Skin epidermis (tissue), 12 donors: ENCODE data around the gene TSC2.
A peak's percentile ranks its signal among the peaks of the same experiment; 100 is the strongest.

ENCODE experiments used
- H3K27ac ChIP-seq, 21 experiments: fragments of 200-600 bp; sonication (generic) in 11 of 21; one replicate each; pipeline ENCODE4 v1.5.0; 2020; ENCODE audit warnings: mild to moderate bottlenecking in 3 of 21, inconsistent platforms in 2 of 21, moderate library complexity in 2 of 21
- H3K4me3 ChIP-seq, 7 experiments: fragments of 200-600 bp; sonication (generic) in 2 of 7; one replicate each; pipeline ENCODE4 v1.5.0; 2020; ENCODE audit warnings: inconsistent platforms in 2 of 7, mild to moderate bottlenecking in 2 of 7, moderate library complexity in 1 of 7

Gene TSC2

DNA sequence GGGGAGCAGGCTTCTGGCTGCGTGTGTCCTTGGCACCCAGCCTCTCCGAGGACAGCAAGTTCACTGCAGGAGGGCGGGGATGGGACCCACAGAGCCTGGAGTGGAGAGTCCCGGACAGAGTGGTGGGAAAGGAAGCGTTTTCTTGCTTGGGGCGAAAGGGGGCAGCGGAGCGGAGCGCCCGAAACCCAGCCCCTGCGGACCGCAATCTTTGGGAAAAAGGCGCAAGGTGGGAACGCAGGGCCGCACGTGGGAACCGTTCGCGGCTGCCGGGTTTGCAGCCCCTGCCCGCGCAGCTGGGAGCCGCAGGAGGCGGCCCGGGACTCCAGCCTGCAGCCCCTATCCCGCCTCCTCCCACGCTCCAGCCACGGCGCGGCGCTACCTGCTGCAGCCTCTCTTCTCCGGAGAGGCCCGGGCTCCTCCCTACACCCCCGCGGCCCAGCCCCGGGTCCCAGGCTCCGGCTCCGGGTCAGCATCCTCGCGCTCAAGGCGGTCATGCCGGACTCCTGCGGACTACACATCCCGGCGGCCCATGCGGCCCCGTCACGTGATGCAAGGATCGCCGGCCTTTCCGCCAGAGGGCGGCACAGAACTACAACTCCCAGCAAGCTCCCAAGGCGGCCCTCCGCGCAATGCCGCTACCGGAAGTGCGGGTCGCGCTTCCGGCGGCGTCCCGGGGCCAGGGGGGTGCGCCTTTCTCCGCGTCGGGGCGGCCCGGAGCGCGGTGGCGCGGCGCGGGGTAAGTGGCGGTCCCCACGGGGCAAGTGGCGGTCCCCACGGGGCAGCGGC lies at the start of gene TSC2, which contains the start of gene NTHL1:
TSS of gene TSC2 (plus strand) at position 656 of the 786 bp plus-strand sequence. CDS start 631 bp downstream, outside the sequence.
TSS of gene NTHL1 (minus strand) at position 505 of the 786 bp plus-strand sequence. CDS start at position 494, 11 bp downstream.
- Histone ChIP-seq H3K27ac (peak within 1 kb of the TSS in 20 of 21 experiments; percentile 41 to 93 (median 80)), H3K4me3 (peak within 1 kb of the TSS; percentile 66 to 99 (median 92))

DNA sequence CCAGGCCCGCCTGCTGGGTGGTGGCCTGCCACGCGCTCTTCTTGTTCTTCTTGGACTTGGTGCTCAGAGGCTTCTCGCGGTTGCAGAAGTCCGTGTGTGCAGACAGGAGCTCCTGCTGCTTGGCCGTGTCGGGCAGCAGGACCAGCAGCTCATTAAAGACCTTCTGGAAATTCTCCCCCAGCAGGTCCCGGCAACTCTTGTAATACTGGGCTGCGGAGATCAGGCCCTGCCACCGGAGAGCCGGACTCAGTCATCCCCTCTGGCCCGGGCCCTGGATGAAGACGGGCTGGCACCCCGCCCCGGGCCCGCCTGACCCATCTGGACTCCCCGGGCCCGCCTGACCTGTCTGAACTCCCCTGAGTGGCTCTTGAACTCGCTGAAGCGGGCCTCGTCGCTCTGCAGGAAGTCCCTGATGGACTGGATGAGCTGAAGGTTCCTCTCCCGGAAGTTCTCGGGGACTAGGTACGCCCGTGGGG lies 49.4 kb upstream of the TSC2 start:
- no peak overlapping the region for H3K4me3 ChIP-seq
- peak overlapping the region in 3 of 21 experiments; percentile 29 to 42 (median 29) for H3K27ac ChIP-seq

- H3K4me3 ChIP-seq: no peak overlapping the region
- peak overlapping the region in 2 of 21 experiments; percentile 2 to 14 for H3K27ac ChIP-seq
These were observed 48.7 kb upstream of the TSC2 start for GRCh38 chr16:1998852-1999801.

DNA sequence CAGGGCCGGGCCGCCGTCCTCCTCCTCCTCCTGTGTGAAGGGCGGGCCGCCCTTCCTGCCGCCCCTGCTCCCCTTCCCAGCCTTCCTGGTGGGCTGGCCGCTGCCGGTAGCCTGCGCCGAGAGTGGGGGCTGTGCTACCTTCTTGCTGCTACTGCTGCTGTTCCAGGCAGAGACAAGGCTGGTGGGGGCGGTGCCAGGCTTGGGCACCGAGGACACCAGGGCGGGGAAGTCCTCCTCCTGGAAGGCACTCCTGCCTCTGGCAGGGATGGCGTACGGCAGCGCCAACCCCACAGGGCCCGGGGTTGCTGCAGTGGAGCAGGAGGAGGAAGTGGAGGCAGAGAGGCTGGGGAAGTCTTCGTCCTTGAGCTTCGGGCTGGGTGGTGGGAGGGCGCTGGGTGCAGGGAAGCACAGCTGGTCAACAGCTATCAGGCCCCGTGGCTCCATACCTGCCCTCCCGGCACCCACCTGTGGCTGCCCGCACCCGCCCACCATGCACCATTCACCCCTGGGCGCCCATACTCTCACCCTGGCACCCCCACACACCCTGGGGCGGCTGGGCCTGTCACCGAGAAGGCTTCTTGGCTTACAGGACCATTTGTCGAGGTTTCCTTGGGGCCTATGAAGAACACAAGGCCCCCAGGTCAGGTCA lies 47.8 kb upstream of the TSC2 start:
- Histone ChIP-seq H3K27ac (no peak overlapping the region), H3K4me3 (no peak overlapping the region)

DNA sequence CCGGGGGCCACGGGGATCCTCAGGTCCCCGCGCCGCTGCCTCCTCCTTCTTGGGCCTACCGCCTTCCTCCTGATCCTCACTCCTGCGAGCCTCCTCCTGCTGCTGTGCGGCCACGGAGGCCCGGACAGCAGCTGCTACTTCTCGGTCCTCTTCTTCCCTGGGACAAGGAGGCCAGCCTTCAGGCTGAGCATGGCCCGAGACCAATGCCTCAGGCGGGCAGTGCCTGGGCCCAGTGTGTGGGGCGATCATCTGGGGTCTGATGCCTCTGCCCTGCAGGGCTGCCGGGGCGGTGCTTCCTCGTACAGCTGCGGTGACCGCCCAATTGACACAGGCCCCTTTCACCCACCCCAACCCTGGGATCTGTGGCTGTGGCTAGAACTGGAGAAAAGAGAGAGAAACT lies 46.8 kb upstream of the TSC2 start:
- H3K4me3 ChIP-seq: no peak overlapping the region
- no peak overlapping the region for H3K27ac ChIP-seq

DNA sequence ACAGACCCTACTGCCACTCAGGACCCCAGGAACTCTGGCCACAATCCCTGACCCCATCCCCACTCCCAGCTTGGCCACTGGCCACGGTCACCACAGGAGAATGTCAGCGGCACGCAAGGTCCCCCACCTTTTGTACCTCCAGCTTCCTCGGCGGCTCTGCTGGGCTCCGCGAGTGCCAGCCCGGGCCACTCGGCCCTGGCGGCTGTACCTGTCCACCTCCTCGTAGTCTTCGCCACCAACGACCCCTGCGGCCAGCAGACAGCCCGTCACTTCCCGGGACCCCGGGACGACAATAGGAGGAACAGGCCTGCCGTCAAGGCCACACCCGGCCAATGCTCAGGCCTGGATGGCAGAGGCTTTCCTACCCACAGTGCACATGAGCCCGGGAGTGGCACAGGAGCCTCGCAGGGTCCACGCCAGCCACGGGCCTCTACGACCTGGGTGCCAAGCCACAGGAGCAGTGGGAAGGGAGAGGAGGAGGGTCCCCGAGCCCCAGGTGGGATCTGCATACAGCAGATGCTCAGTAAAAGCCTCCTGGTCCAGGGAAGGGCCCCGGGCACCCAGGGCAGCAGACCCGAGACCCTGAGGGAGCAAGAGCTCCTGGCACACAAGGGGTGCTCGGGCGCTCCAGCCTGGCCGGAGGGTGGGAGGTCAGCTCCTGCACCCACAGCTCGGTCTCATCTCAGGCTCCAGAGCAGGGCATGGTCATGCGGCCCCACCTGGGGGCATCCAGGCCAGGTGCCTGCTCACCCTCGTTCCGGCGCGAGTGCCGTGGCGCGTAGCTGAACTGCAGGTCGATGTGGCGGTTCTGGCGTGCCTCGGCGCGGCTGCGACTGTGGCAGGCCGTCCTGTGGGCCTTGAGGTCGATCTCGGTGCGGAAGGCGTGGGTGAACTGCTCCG lies 46.1 kb upstream of the TSC2 start:
- Histone ChIP-seq H3K27ac (no peak overlapping the region), H3K4me3 (no peak overlapping the region)

DNA sequence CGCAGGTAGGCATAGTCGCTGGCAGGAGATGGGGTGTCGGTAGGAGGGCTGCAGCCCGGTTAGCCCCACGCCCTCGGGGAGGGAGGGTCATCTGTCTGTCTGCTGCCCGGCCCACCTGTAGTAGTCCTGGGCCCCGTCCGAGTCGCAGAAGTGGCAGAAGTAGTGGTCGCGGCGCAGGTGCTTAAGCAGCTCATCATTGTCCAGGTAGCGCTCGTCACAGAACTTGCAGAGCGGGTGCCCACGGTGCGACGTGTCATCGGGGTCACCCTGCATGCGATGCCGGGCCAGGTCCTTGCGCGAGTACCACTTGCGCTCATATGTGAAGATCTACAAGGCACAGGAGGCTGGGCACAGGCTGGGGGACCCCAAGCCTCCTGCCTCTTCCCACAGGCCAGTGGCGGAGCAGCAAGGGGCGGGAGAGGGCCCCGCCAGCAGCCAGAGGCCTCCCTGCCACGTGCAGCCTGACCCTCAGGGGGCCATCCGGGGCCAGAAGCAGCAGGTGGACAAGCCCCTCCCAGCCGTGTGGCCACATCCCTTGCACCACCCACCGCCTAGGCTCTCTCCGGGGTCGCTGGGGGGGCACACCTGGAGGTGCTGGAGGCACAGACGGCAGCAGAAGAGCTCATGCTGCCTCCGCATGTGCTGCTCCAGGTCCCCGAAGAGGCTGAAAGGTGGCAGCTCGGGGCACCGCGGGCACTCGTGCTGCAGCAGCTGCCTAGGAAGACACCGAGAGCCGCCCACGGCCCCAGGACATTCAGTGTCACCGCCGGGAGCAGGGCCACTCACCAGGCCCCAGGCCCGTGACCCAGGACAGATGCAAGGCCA lies 45.2 kb upstream of the TSC2 start:
- no peak overlapping the region for H3K4me3 ChIP-seq
- no peak overlapping the region for H3K27ac ChIP-seq

DNA sequence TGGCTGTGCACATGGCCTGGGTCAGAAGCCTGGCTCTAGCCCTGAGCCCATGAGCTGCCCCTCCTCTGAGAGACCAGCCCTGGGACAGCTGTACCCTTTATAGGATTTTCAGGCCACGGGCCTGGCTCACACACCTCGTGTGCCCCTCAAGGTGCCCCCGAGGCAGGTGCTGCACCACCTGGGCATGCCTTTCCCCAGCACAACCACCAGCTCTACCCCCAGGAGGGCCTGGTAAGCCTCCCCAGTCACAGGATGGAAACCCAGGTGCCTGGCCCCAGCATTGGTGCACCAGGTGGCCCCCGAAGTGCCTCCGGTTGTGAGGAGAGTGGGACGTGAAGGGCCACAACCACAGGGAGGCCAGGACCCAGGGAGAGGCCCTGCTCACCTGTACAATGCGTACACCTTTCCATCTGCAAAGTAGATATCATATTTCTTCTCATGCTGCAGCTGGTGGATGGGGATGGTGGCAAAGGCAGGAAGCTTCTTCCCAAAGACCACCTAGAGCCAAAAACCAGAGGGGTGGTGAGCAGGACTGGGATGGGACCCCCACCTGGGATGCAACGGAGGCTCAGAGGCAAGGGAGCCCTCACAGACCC lies 44.5 kb upstream of the TSC2 start:
- no peak overlapping the region for H3K4me3 ChIP-seq
- peak overlapping the region in 1 of 21 experiments; percentile 37 for H3K27ac ChIP-seq

DNA sequence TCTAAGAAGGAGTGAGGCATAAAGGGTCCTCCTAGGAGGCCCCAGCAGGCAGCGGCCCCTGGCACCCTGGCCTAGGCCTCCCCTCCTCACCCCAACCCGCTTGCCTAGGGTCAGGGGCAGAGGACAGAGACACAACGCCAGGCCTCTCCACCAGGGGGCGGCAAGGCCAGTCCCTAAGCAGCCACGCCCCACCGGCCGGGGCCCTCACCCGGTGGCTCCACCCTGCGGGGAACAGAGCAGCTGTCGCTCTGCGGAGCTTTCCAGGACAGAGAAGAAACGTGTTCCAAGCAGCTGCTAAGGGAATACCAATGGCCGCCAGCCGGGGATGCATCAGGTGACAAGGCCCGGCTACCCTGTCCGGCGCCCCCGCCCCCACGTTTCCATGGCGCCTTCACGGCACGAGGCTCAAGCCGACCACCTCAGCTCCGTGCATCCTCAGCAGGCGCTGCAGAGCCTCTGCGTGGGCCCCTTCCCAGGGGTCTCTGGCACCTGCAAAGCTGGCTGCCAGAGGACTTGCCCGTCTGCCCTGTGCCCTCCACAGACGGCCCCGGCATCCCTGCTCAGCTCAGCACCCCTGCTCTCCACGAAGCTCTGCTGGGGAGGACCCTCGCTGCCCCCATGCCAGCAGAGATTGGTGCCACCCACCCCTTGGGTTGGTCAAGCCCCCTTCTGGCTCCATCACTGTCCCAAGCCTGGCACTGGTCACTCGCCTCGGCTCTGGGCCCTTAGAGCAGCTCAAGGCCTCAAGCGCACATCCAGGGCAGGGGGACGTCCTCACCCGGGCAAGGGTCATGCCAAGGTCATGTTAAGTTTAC lies 43.8 kb upstream of the TSC2 start:
- H3K4me3 ChIP-seq: no peak overlapping the region
- peak overlapping the region in 3 of 21 experiments; percentile 14 to 37 (median 19) for H3K27ac ChIP-seq

DNA sequence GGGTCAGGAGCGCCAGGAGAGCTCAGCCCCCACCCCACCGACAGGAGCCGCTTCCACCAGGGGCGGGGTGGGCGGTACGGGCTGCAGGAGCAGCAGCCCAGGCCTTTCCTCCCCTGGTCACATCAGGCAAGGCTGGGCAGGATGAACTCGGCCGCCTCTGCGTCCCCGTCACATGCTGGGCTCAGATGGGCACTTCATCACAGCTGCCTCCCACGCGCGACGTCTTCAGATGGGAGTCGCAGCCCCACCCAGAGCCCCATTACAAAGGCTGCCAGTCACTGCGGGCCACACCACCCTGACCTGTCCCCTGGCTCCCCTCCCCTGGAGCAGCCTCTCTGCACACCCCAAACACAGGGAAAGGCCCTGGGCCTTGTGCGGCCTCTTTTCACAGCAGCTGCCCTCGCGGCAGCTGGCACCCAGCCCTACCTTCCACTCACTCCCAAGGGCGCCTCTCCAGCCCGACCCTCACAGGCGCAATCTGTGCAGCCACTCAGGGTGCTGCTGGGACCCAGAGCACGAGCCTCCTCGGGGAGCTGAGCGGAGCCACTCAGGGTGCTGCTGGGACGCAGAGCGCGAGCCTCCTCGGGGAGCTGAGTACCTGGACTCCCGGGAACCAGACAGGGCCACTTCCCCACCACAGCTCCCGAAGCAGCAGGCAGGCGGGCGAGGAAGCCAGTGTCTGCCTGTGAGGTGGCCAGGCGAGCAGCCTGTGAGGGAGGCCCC lies 42.8 kb upstream of the TSC2 start:
- H3K27ac ChIP-seq: peak overlapping the region in 6 of 21 experiments; percentile 6 to 98 (median 16)
- no peak overlapping the region for H3K4me3 ChIP-seq

GRCh38 chr16:2005646-2006045 lies 42.1 kb upstream of the TSC2 start:
- Histone ChIP-seq H3K27ac (peak overlapping the region in 4 of 21 experiments; percentile 6 to 98 (median 16)), H3K4me3 (no peak overlapping the region)

DNA sequence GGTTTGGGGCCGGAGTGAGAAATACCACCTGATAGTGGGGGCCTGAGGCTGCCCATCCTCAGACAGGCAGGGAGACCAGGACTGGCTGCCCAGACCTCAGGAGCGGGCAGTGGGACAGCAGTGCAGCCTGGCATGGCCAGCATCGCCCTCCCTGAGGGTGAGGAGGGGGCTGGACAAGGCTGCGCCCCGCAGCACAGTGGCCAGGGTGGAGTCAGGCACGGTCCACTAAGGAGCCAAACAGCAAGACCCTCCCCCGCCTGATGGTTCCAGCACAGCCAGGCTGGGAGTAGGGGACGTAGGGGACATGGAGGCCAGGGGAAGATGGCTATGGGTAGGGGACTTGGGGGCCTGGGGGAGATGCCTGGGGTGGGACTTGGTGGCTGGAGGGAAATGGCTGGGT lies 41.5 kb upstream of the TSC2 start:
- Histone ChIP-seq H3K27ac (peak overlapping the region in 9 of 21 experiments; percentile 30 to 98 (median 96)), H3K4me3 (no peak overlapping the region)

GRCh38 chr16:2007081-2007836 lies 40.5 kb upstream of the TSC2 start:
- Histone ChIP-seq H3K4me3 (peak overlapping the region; percentile 59 to 99 (median 98)), H3K27ac (peak overlapping the region in 19 of 21 experiments; percentile 50 to 98 (median 94))

DNA sequence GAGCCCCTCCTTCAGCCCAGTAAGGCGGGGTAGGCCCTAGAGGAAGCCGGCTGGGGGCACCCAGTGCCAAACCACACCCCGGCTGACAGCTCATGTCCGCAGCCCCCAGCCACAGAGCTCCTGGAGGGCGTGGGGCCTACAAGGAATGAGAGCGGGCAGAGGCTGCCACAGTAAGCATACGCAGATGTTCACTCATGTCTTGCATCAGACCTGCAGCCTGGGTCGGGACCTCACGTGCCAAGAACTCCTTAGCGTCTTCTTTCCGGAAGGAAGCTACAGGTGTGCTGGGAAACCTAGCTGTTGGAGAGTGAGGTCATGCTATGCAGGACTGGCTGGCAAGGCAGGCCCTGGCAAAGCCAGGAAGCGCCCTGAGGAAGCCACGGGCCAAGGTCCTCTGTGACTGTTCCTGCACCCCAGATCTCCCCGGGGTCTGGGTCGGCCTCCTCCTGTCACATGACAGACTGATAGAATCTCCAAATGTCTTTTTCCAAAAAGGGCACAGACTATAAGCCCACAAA lies 39.7 kb upstream of the TSC2 start:
- peak overlapping the region in 20 of 21 experiments; percentile 79 to 100 (median 94) for H3K27ac ChIP-seq
- peak overlapping the region; percentile 59 to 99 (median 98) for H3K4me3 ChIP-seq

DNA sequence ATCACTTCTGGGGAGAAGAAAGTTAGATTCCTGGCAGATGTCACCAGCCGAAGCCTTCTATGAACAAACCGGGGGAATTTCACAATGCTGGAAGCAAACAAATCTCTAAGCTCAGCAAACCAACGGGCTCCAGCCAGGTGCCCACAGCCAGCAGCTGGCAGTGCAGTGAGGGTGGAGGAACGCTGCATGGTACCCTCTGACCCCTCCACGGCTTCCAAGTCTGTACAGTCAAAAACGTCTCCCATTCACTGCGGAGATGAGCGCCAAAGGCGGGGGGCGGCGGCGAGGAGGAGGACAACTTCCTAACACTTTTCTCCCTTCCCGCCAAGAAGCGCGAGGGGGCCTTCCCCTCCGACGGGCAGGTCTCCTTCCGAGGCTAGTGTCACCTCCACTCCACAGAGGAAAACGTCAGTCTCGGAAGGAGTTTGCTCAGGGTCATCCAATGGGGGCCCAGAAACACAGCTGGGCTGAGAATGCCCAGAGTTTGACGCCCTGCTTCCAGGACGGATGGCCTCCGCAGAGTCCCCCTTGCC lies 39.1 kb upstream of the TSC2 start:
- peak overlapping the region; percentile 59 to 99 (median 98) for H3K4me3 ChIP-seq
- peak overlapping the region; percentile 79 to 100 (median 95) for H3K27ac ChIP-seq
